Endothelial cell of umbilical vein (primary cell): ENCODE data around the gene PBX3.

Experiments
- EZH2 ChIP-seq: IDR thresholded peaks from 2 replicates; pipeline ENCODE4 v1.6.1; 2012; ENCODE audit warnings: borderline replicate concordance, low read depth, mild to moderate bottlenecking, moderate library complexity, low read length, inconsistent platforms; ENCODE audit not compliant: severe bottlenecking
- MYC ChIP-seq: IDR thresholded peaks from one replicate; pipeline ENCODE4 v1.6.1; 2011; ENCODE audit warnings: mild to moderate bottlenecking, low read depth, low read length
- POLR2A ChIP-seq: IDR thresholded peaks from 2 replicates; pipeline ENCODE4 v1.6.1; 2012; ENCODE audit warnings: low read depth, mild to moderate bottlenecking, control low read depth, low read length
- POLR2AphosphoS5 ChIP-seq: IDR thresholded peaks from 2 replicates; pipeline ENCODE4 v1.6.1; 2012; ENCODE audit warnings: low read depth, mild to moderate bottlenecking, control low read depth, low read length, moderate library complexity; ENCODE audit not compliant: insufficient read depth
- TF ChIP-seq, protein P1 (sequence below), 2 donors: IDR thresholded peaks; 1 replicate in 1 of 2; 2 replicates in 1 of 2; pipeline ENCODE4 v1.5.1; 2011; ENCODE audit warnings: low read length in 2 of 2, mild to moderate bottlenecking in 2 of 2, moderate library complexity in 2 of 2, control low read depth in 1 of 2, inconsistent platforms in 1 of 2, low read depth in 1 of 2; ENCODE audit not compliant: insufficient read depth in 1 of 2; ENCODE audit errors: extremely low read depth in 1 of 2
- TF ChIP-seq, protein P2 (sequence below): IDR thresholded peaks from 2 replicates; pipeline ENCODE4 v1.6.1; 2011; ENCODE audit not compliant: insufficient read depth, insufficient read length

DNA sequence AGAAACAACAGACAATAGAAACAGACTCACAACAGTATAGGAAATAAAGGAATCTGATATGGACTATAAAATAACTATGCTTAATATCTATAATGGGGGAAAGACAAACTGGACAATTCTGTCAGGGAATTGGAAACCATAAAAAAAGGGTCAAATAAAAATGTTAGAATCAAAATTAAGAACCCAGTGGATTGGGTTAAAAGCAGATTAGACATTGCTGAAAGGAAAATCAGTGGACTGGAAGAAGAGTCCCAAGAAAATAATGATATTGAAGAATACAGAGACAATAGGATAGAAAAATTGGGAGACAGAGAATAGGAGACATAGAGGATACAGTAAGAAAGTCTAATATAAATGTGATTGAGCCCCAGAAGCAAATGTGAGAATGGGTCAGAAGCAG lies 199.2 kb downstream of the PBX3 start:
- TF ChIP-seq POLR2AphosphoS5 (no peak), POLR2A (no peak), EZH2 (no peak), MYC (no peak)
- TF ChIP-seq, protein P1, sequence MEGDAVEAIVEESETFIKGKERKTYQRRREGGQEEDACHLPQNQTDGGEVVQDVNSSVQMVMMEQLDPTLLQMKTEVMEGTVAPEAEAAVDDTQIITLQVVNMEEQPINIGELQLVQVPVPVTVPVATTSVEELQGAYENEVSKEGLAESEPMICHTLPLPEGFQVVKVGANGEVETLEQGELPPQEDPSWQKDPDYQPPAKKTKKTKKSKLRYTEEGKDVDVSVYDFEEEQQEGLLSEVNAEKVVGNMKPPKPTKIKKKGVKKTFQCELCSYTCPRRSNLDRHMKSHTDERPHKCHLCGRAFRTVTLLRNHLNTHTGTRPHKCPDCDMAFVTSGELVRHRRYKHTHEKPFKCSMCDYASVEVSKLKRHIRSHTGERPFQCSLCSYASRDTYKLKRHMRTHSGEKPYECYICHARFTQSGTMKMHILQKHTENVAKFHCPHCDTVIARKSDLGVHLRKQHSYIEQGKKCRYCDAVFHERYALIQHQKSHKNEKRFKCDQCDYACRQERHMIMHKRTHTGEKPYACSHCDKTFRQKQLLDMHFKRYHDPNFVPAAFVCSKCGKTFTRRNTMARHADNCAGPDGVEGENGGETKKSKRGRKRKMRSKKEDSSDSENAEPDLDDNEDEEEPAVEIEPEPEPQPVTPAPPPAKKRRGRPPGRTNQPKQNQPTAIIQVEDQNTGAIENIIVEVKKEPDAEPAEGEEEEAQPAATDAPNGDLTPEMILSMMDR (IDR thresholded peaks at IDR 0.05; ENCODE audit: extremely low read depth in 1 of 2, insufficient read depth in 1 of 2, low read depth in 1 of 2, low read length in 2 of 2) = no peak
- TF ChIP-seq, protein P2, sequence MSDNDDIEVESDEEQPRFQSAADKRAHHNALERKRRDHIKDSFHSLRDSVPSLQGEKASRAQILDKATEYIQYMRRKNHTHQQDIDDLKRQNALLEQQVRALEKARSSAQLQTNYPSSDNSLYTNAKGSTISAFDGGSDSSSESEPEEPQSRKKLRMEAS = no peak
